SK-N-MC (cell line): ENCODE measurements around the gene IDE.

Experiments
- EZH2 ChIP-seq: fragments of 200-600 bp; sonication (generic); IDR thresholded peaks from one replicate; pipeline ENCODE4 v1.6.1; 2017; ENCODE audit warnings: antibody characterized with exemption
- POLR2AphosphoS5 ChIP-seq: IDR thresholded peaks from 2 replicates; pipeline ENCODE4 v1.6.1; 2012; ENCODE audit warnings: mild to moderate bottlenecking, low read depth, low read length, borderline replicate concordance

DNA sequence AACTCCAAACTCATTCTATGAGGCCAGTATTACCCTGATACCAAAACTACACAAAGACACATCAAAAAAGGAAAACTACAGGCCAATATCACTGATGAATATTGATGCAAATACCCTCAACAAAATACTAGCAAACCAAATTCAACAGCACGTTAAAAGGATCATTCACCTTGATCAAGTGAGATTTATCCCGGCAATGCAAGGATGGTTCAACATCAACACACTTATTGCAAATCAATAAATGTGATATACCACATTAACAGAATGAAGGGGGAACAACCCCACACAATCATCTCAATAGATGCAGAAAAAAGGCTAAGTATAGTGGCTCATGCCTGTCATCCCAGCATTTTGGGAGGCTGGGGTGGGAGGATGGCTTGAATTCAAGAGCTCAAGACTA, 19.9 kb downstream of the IDE start:
- TF ChIP-seq EZH2: no peak
- TF ChIP-seq POLR2AphosphoS5: no peak
